Prostate gland (tissue), 2 donors: ENCODE results near the gene KCNAB1.

ENCODE experiments used
- CTCF ChIP-seq, 4 experiments: fragments of 200-600 bp in 2 of 4; fragments of 450-650 bp in 2 of 4; sonication (generic) in 2 of 4; IDR thresholded peaks; 1 replicate in 3 of 4; 2 replicates in 1 of 4; pipeline ENCODE4 v1.5.1; 2016 to 2019; ENCODE audit warnings: antibody characterized with exemption in 4 of 4, mild to moderate bottlenecking in 2 of 4, moderate library complexity in 2 of 4
- POLR2A ChIP-seq: fragments of 450-650 bp; IDR thresholded peaks from one replicate; pipeline ENCODE4 v1.6.1; 2016; ENCODE audit warnings: antibody characterized with exemption, mild to moderate bottlenecking

- TF ChIP-seq CTCF (IDR thresholded peaks at IDR 0.05) (no peak), POLR2A (no peak)
These were observed 29.5 kb downstream of the KCNAB1 start for GRCh38 chr3:156149876-156150275.
